GM12878 (cell line): ENCODE results near the gene DKK3. TPM values are rescaled to one million over a fixed set of nuclear protein-coding genes. Genes with fewer than 3 reads are reported as not detected.

Experiments used
- ATAC-seq: fragments of 200-7000 bp; cut with Tn5 transposase; 3 replicates; pipeline ENCODE4 v1.9.1; 2020; ENCODE audit warnings: mild to moderate bottlenecking, moderate library complexity
- BruUV-seq: library from RNA; stranded (reverse); fragments of 400-500 nt; replicated peaks from 2 replicates; lab custom pipeline; 2021; lab: Mats Ljungman, UMichigan
- CTCF ChIA-PET: fragments of 300-600 bp; sonication (Branson Sonifier 250); formaldehyde crosslinking; extraction: SDS; loops from one replicate; lab custom pipeline; 2021; ENCODE audit warnings: inconsistent platforms; lab: Yijun Ruan, JAX
- POLR2A ChIA-PET: fragments of 350-600 bp; formaldehyde crosslinking; extraction: SDS; loops from one replicate; lab custom pipeline; 2021; ENCODE audit warnings: inconsistent platforms; lab: Charles Lee
- RAD21 ChIA-PET: fragments of 300-600 bp; sonication (Branson Sonifier 250); formaldehyde crosslinking; loops from one replicate; lab custom pipeline; 2023; ENCODE audit warnings: antibody characterized with exemption; ENCODE audit not compliant: unreplicated experiment; lab: Charles Lee
- SMC1A ChIA-PET: fragments of 300-600 bp; sonication (Branson Sonifier 250); formaldehyde crosslinking; loops from one replicate; lab custom pipeline; 2023; ENCODE audit not compliant: unreplicated experiment, uncharacterized antibody; lab: Charles Lee
- DNase-seq: peaks from one replicate; pipeline ENCODE4 v3.0.0-alpha.2; 2011; ENCODE audit warnings: low read depth, low spot score
- FAIRE-seq: peaks from 3 replicates; lab custom pipeline; 2011; peaks lifted over from hg19 to GRCh38; lab: Jason Lieb, UNC
- H2AFZ ChIP-seq: 2 replicates; pipeline ENCODE4 v1.6.0; 2011; ENCODE audit warnings: low read depth, low read length, control low read depth; ENCODE audit not compliant: control insufficient read depth
- H3K27ac ChIP-seq: 2 replicates; pipeline ENCODE4 v1.5.1; 2011; ENCODE audit warnings: control low read depth; ENCODE audit not compliant: control insufficient read depth, insufficient read depth
- H3K27me3 ChIP-seq, 2 experiments: replicated peaks in 1 of 2; 2 replicates each; pipeline versions ENCODE4 v1.6.0 to v1.6.1; 2011; ENCODE audit warnings: low read length in 1 of 2; ENCODE audit not compliant: control insufficient read depth in 2 of 2, insufficient read depth in 2 of 2
- H3K36me3 ChIP-seq, 2 experiments: 2 replicates each; pipeline ENCODE4 v1.5.1; 2011; ENCODE audit warnings: low read length in 1 of 2; ENCODE audit not compliant: control insufficient read depth in 2 of 2, insufficient read depth in 2 of 2
- H3K4me1 ChIP-seq: 2 replicates; pipeline ENCODE4 v1.6.1; 2011; ENCODE audit warnings: mild to moderate bottlenecking, low read length, moderate library complexity, mixed read lengths; ENCODE audit not compliant: control insufficient read depth, insufficient read depth
- H3K4me2 ChIP-seq: 2 replicates; pipeline ENCODE4 v1.6.0; 2011; ENCODE audit warnings: control low read depth; ENCODE audit not compliant: control insufficient read depth, insufficient read depth
- H3K4me3 ChIP-seq: fragments of 200-600 bp; sonication (generic); 2 replicates; pipeline ENCODE4 v1.5.1; 2016
- H3K79me2 ChIP-seq: 2 replicates; pipeline ENCODE4 v1.6.0; 2011; ENCODE audit warnings: low read length; ENCODE audit not compliant: control insufficient read depth, insufficient read depth
- H3K9ac ChIP-seq: 2 replicates; pipeline ENCODE4 v1.8.0; 2011; ENCODE audit warnings: low read length, control low read depth, mixed read lengths; ENCODE audit not compliant: control insufficient read depth, insufficient read depth
- H3K9me3 ChIP-seq: replicated peaks from 3 replicates; pipeline ENCODE4 v1.5.1; 2011; ENCODE audit warnings: mild to moderate bottlenecking, low read length; ENCODE audit not compliant: control insufficient read depth, insufficient read depth
- H4K20me1 ChIP-seq: 2 replicates; pipeline ENCODE4 v1.6.0; 2011; ENCODE audit not compliant: control insufficient read depth, insufficient read depth
- BMI1 ChIP-seq: fragments of 450-650 bp; IDR thresholded peaks from 2 replicates; pipeline ENCODE4 v1.6.1; 2016; ENCODE audit warnings: mild to moderate bottlenecking, moderate library complexity, borderline replicate concordance
- CBFB ChIP-seq: IDR thresholded peaks from 2 replicates; pipeline ENCODE4 v1.6.1; 2016; ENCODE audit warnings: antibody characterized with exemption, low read depth
- CHD1 ChIP-seq: IDR thresholded peaks from 2 replicates; pipeline ENCODE4 v1.6.1; 2012; ENCODE audit warnings: low read depth, low read length, improper control_type of control experiment
- CHD2 ChIP-seq: IDR thresholded peaks from 2 replicates; pipeline ENCODE4 v1.6.1; 2011; ENCODE audit warnings: low read depth, low read length, improper control_type of control experiment, borderline replicate concordance
- EED ChIP-seq: sonication (generic); IDR thresholded peaks from 2 replicates; pipeline ENCODE4 v1.6.1; 2016; ENCODE audit warnings: antibody characterized with exemption, low read depth
- GATAD2B ChIP-seq: fragments of 450-650 bp; conservative IDR thresholded peaks from 2 replicates; pipeline ENCODE4 v1.6.1; 2017; ENCODE audit warnings: low read depth, mild to moderate bottlenecking, moderate library complexity
- HDAC6 ChIP-seq: fragments of 200-600 bp; sonication (generic); IDR thresholded peaks from one replicate; pipeline ENCODE4 v1.8.0; 2017; ENCODE audit warnings: antibody characterized with exemption; ENCODE audit not compliant: unreplicated experiment
- MEF2B ChIP-seq: fragments of 450-650 bp; IDR thresholded peaks from 2 replicates; pipeline ENCODE4 v1.6.1; 2018; ENCODE audit warnings: mild to moderate bottlenecking, moderate library complexity; ENCODE audit not compliant: partially characterized antibody, poor library complexity, severe bottlenecking
- MXI1 ChIP-seq: fragments of 150-350 bp; IDR thresholded peaks from 2 replicates; pipeline ENCODE4 v1.6.1; 2011; ENCODE audit warnings: low read depth, mild to moderate bottlenecking, inconsistent platforms, low read length, improper control_type of control experiment
- NFIC ChIP-seq: IDR thresholded peaks from 2 replicates; pipeline ENCODE4 v1.6.1; 2012; ENCODE audit warnings: low read depth, mild to moderate bottlenecking, inconsistent platforms, low read length, moderate library complexity
- NR2C2 ChIP-seq: IDR thresholded peaks from 2 replicates; pipeline ENCODE4 v1.6.1; 2011; ENCODE audit warnings: borderline replicate concordance, low read depth; ENCODE audit not compliant: control insufficient read depth, insufficient read length
- POLR2AphosphoS5 ChIP-seq: IDR thresholded peaks from 2 replicates; pipeline ENCODE4 v1.6.1; 2011; ENCODE audit warnings: mild to moderate bottlenecking, low read length, inconsistent platforms
- SPI1 ChIP-seq: IDR thresholded peaks from 2 replicates; pipeline ENCODE4 v1.6.1; 2011; ENCODE audit warnings: low read depth, mild to moderate bottlenecking, low read length, moderate library complexity, borderline replicate concordance; ENCODE audit not compliant: insufficient read depth
- STAT1 ChIP-seq: fragments of 450-650 bp; conservative IDR thresholded peaks from 2 replicates; pipeline ENCODE4 v1.6.1; 2014; ENCODE audit warnings: antibody characterized with exemption, mild to moderate bottlenecking
- STAT3 ChIP-seq: IDR thresholded peaks from 2 replicates; pipeline ENCODE4 v1.6.1; 2011; ENCODE audit warnings: low read depth, low read length, improper control_type of control experiment
- ZNF274 ChIP-seq: IDR thresholded peaks from one replicate; pipeline ENCODE4 v1.8.0; 2011; ENCODE audit not compliant: insufficient read length, insufficient read depth
- WGBS: methylation state at CpG from one replicate; pipeline ENCODE4 v1.1.6; 2016; ENCODE audit warnings: low lambda C conversion rate; ENCODE audit not compliant: insufficient replicate concordance, insufficient coverage; ENCODE audit errors: missing lambda C conversion rate; 5-methylcytosine and 5-hydroxymethylcytosine counted together
- in situ Hi-C: fragments of 300-500 bp; cut with MboI; formaldehyde crosslinking; loops from 9 replicates; pipeline ENCODE4 v1.14.3; 2018; ENCODE audit warnings: mixed read lengths
- intact Hi-C: fragments of 100-400 bp; cut with micrococcal nuclease; formaldehyde crosslinking; loops from one replicate; pipeline ENCODE4 v1.14.2; 2022; ENCODE audit not compliant: unreplicated experiment
- polyA plus RNA-seq, 11 experiments: library from polyadenylated mRNA; depleted of rRNA in 4 of 11; unstranded in 6 of 11; stranded (reverse) in 5 of 11; fragments of >200 nt; fragmentation: Nextera tagmentation in 4 of 11; fragmentation: Illumina TruSeq in 1 of 11; extraction: Ambion mirVana in 4 of 11; extraction: Trizol in 1 of 11; gene quantifications; 1 replicate in 1 of 11; 2 replicates in 10 of 11; pipeline versions ENCODE4 v1.2.1 to v1.2.3, GENCODE V29; 2011 to 2016; ENCODE audit warnings: inconsistent platforms in 2 of 11, missing spikeins in 2 of 11, low read depth in 1 of 11
- total RNA-seq, 4 experiments: library from RNA; depleted of rRNA in 3 of 4; stranded (reverse); fragments of >200 nt in 3 of 4; fragmentation: Illumina TruSeq in 1 of 4; extraction: Trizol in 1 of 4; gene quantifications; 2 replicates each; pipeline versions ENCODE4 v1.2.1 to v1.2.3, GENCODE V29; 2013 to 2021
- TF ChIP-seq, protein P1 (sequence below): fragments of 450-650 bp; IDR thresholded peaks from 2 replicates; pipeline ENCODE4 v1.6.1; 2017; ENCODE audit warnings: mild to moderate bottlenecking, low read depth, inconsistent platforms; ENCODE audit not compliant: poor library complexity, severe bottlenecking
- TF ChIP-seq, protein P2 (sequence below): fragments of 450-650 bp; formaldehyde crosslinking; IDR thresholded peaks from 2 replicates; pipeline ENCODE4 v1.5.0; 2022; ENCODE audit warnings: mild to moderate bottlenecking, missing genetic modification characterization

Gene DKK3
- total and polyA plus RNA-seq, 10 of the 15 experiments (the other 5 are each of a cell fraction or from before 2014, with no cell fraction given): 0.07 to 0.16 (median 0.15) TPM; not detected in 7

DNA sequence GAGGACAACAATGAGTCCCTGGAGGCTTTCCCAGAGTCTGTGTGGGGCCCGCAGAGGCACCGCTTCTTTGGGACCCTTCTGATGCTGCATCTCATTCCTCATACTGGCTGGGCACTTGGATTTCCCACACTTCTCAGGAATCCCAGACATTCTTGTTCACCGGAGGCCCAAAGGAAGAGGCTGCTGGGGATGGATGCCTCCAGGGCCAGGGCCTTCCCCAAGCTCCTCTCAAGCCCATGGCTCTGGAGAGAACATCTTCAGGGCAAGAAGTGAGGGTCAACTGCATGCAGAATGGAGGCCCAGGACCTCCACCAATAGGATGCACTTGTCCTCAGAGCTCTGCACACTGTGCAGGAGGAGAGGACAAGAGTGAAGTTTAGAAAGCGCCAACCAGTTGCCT lies 34.6 kb downstream of the DKK3 start:
- Histone ChIP-seq H3K4me3 (no peak overlapping the region), H3K79me2 (no peaks in the 10 kb centered on the region), H3K4me1 (no peaks in the 10 kb centered on the region), H4K20me1 (no peaks in the 10 kb centered on the region), H3K27ac (no peak overlapping the region), H3K9ac (no peak overlapping the region), H3K36me3 (no peaks in the 10 kb centered on the region), H3K4me2 (no peak overlapping the region), H3K9me3 (no peaks in the 10 kb centered on the region), H3K27me3 (no peaks in the 10 kb centered on the region; a peak in 1 of 4 replicates), H2AFZ (no peak overlapping the region)
- 82% methylated on average over 4 of the region's 4 CpGs for WGBS
- ChIA-PET CTCF (no interaction called here), RAD21 (no interaction called here), SMC1A (no interaction called here), POLR2A (interaction anchor here (1.1 kb wide), 1 partner anchor 174 kb away, joined by 5 read pairs; no protein-coding TSS in a partner anchor)
- TF ChIP-seq STAT3: no peak
- no peak for TF ChIP-seq CHD2
- no peak for TF ChIP-seq BMI1
- TF ChIP-seq, protein P1, sequence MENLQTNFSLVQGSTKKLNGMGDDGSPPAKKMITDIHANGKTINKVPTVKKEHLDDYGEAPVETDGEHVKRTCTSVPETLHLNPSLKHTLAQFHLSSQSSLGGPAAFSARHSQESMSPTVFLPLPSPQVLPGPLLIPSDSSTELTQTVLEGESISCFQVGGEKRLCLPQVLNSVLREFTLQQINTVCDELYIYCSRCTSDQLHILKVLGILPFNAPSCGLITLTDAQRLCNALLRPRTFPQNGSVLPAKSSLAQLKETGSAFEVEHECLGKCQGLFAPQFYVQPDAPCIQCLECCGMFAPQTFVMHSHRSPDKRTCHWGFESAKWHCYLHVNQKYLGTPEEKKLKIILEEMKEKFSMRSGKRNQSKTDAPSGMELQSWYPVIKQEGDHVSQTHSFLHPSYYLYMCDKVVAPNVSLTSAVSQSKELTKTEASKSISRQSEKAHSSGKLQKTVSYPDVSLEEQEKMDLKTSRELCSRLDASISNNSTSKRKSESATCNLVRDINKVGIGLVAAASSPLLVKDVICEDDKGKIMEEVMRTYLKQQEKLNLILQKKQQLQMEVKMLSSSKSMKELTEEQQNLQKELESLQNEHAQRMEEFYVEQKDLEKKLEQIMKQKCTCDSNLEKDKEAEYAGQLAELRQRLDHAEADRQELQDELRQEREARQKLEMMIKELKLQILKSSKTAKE: no peak
- no peak for TF ChIP-seq NFIC
- TF ChIP-seq SPI1: no peak
- TF ChIP-seq CBFB: no peak
- TF ChIP-seq MXI1: no peak
- TF ChIP-seq GATAD2B: no peak
- no peak for TF ChIP-seq HDAC6
- TF ChIP-seq POLR2AphosphoS5: no peak
- TF ChIP-seq, protein P2, sequence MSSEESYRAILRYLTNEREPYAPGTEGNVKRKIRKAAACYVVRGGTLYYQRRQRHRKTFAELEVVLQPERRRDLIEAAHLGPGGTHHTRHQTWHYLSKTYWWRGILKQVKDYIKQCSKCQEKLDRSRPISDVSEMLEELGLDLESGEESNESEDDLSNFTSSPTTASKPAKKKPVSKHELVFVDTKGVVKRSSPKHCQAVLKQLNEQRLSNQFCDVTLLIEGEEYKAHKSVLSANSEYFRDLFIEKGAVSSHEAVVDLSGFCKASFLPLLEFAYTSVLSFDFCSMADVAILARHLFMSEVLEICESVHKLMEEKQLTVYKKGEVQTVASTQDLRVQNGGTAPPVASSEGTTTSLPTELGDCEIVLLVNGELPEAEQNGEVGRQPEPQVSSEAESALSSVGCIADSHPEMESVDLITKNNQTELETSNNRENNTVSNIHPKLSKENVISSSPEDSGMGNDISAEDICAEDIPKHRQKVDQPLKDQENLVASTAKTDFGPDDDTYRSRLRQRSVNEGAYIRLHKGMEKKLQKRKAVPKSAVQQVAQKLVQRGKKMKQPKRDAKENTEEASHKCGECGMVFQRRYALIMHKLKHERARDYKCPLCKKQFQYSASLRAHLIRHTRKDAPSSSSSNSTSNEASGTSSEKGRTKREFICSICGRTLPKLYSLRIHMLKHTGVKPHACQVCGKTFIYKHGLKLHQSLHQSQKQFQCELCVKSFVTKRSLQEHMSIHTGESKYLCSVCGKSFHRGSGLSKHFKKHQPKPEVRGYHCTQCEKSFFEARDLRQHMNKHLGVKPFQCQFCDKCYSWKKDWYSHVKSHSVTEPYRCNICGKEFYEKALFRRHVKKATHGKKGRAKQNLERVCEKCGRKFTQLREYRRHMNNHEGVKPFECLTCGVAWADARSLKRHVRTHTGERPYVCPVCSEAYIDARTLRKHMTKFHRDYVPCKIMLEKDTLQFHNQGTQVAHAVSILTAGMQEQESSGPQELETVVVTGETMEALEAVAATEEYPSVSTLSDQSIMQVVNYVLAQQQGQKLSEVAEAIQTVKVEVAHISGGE: no peak
- TF ChIP-seq CHD1: no peak
- TF ChIP-seq ZNF274: no peak
- no peak for TF ChIP-seq STAT1
- TF ChIP-seq MEF2B: no peak
- TF ChIP-seq NR2C2: no peak
- no peak for TF ChIP-seq EED
- intact Hi-C loops: no loop called here
- in situ Hi-C loops: no loop called here
- ATAC-seq (no peak), FAIRE-seq (no peak), DNase-seq (no peak)
- BruUV-seq: no TSS peak
